ENCODE data around the gene IL16.

The IL16 gene

DNA sequence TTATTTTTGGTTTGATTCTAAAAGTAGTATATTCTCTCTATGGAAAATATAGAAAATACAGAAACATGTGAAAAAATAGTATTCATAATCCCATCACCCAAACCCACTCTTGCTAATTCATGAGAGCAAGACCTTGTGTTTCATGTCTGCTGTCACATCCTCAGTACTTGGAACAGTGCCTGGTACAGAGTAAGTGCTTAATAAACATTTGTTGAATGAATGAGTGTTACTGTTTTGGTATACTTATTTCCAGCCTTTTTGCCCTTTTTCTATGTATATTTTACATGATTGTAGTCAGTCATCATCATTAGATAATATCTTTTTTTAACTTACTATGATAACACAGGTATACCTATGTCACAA, 59.3 kb downstream of the IL16 start:
- TF ChIP-seq Cebpa-rat (IDR thresholded peaks at IDR 0.05), result no peak
- no peak overlapping the region for H3K4me3 ChIP-seq
- H3K36me3 ChIP-seq, result no peaks in the 10 kb centered on the region
- peaks cover 5 to 30% (median 14%) of the 10 kb centered on the region in 10 experiments; a peak in 16 of 20 replicates for H3K4me1 ChIP-seq
- no peaks in the 10 kb centered on the region for H4K20me1 ChIP-seq
- H3K27ac ChIP-seq, result no peak overlapping the region
- no peaks in the 10 kb centered on the region for H3K27me3 ChIP-seq
- H3K9me3 ChIP-seq (replicated peaks in 1 of 11), result peaks cover 0 to 5% (median 0%) of the 10 kb centered on the region in 11 experiments; a peak in 5 of 22 replicates
- H3K9ac ChIP-seq, result no peak overlapping the region
- H3K4me2 ChIP-seq, result no peak overlapping the region

DNA sequence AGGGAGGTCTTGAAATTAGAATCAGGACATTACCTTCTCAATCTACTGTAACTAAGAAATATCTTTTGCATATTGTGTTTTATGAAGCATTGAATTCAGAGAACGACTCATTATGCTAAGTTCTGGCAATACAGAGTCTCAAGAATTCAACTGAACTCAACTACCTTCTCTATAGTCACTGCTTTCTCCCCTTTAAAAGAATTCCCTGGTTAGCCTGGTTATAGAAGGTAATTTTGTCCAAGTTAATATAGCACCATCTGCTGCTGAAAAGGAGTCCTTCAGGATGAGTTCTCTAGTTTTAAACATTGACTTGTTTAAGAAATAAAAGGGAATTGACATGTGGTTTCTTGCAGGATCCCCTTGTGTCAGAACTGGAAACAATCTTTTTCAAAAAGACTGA, 60.2 kb downstream of the IL16 start:
- no peaks in the 10 kb centered on the region for H3K9me3 ChIP-seq (replicated peaks in 1 of 11)
- H3K27me3 ChIP-seq, result no peaks in the 10 kb centered on the region
- no peaks in the 10 kb centered on the region for H3K36me3 ChIP-seq
- peaks cover 5 to 30% (median 14%) of the 10 kb centered on the region in 10 experiments; a peak in 16 of 20 replicates for H3K4me1 ChIP-seq
- H3K27ac ChIP-seq, result no peak overlapping the region
- H3K4me3 ChIP-seq, result no peak overlapping the region
- no peak for TF ChIP-seq Cebpa-rat (IDR thresholded peaks at IDR 0.05)
- H4K20me1 ChIP-seq, result no peaks in the 10 kb centered on the region
- no peak overlapping the region for H3K4me2 ChIP-seq
- H3K9ac ChIP-seq, result no peak overlapping the region

DNA sequence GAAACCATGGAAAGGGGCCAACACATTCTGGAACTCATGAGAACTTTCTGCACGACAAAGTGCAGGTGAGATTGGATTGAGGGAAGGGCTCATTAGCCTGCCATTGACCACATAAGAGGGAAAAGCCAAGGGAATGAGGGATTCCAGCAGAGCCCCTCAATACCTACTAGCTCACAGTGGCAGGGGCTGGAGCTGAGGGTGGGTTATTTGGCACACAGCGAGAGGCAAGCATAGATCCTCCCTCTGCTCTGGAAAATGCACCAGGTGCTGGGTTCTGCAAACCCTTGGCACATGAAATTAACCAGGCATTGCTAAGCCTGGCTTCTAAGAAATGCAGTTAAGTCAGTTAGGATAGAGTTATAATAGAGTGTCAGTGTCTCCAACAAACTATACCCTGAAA, 60.8 kb downstream of the IL16 start:
- H3K36me3 ChIP-seq, result no peaks in the 10 kb centered on the region
- no peak for TF ChIP-seq Cebpa-rat (IDR thresholded peaks at IDR 0.05)
- H3K4me3 ChIP-seq, result no peak overlapping the region
- H3K4me1 ChIP-seq, result peaks cover 5 to 30% (median 14%) of the 10 kb centered on the region in 10 experiments; a peak in 16 of 20 replicates
- H3K27ac ChIP-seq, result no peak overlapping the region
- H3K27me3 ChIP-seq, result no peaks in the 10 kb centered on the region
- H3K4me2 ChIP-seq, result no peak overlapping the region
- no peaks in the 10 kb centered on the region for H4K20me1 ChIP-seq
- H3K9ac ChIP-seq, result no peak overlapping the region
- no peaks in the 10 kb centered on the region for H3K9me3 ChIP-seq (replicated peaks in 1 of 11)

- H3K9me3 ChIP-seq (replicated peaks in 1 of 11), result no peaks in the 10 kb centered on the region
- H3K4me1 ChIP-seq, result peaks cover 7 to 32% (median 11%) of the 10 kb centered on the region in 10 experiments
- no peak overlapping the region for H3K4me2 ChIP-seq
- TF ChIP-seq Cebpa-rat (IDR thresholded peaks at IDR 0.05), result no peak
- no peaks in the 10 kb centered on the region for H4K20me1 ChIP-seq
- H3K9ac ChIP-seq, result no peak overlapping the region
- H3K27me3 ChIP-seq, result no peaks in the 10 kb centered on the region
- no peak overlapping the region for H3K27ac ChIP-seq
- no peak overlapping the region for H3K4me3 ChIP-seq
- H3K36me3 ChIP-seq, result no peaks in the 10 kb centered on the region
Measured at GRCh38 chr15:81258455-81258854, 61.8 kb downstream of the IL16 start.

DNA sequence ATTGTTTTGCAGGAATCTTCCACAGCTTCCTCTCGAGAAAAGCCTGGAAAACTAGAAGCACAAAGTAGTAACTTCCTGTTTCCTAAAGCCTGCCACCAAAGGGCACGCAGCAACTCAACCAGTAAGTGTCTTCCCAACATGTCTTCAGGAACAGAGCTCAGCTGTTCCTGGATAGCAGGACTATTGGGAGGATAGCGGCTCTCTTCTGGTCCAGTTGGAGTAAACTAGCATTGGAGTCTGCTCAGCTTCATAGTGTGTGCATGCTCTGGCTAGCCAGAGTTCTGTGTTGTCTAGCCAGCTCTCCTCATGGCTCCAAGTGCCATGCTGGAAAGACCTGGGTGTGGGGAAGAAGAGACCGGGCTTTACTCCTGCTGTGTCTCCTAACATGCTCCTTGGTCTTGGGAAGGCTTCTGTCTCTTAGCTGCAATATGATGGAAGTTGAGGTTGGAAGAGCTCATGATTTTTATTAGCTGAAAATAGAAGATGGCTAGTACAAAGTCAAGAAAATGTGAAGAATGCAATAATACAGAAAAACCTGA, 63.1 kb downstream of the IL16 start:
- H3K4me2 ChIP-seq, result peak overlapping the region in 3 of 11 experiments; percentile 7 to 68 (median 23); a peak in 5 of 22 replicates
- no peaks in the 10 kb centered on the region for H4K20me1 ChIP-seq
- peaks cover 13 to 34% (median 16%) of the 10 kb centered on the region in 10 experiments for H3K4me1 ChIP-seq
- H3K27me3 ChIP-seq, result no peaks in the 10 kb centered on the region
- H3K9me3 ChIP-seq (replicated peaks in 1 of 11), result no peaks in the 10 kb centered on the region
- H3K27ac ChIP-seq, result no peak overlapping the region
- no peaks in the 10 kb centered on the region for H3K36me3 ChIP-seq
- H3K9ac ChIP-seq, result no peak overlapping the region
- no peak for TF ChIP-seq Cebpa-rat (IDR thresholded peaks at IDR 0.05)
- no peak overlapping the region for H3K4me3 ChIP-seq

GRCh38 chr15:81261172-81261811, 64.6 kb downstream of the IL16 start:
- Histone ChIP-seq H3K27ac (no peak overlapping the region), H3K36me3 (no peaks in the 10 kb centered on the region), H3K4me2 (no peak overlapping the region), H4K20me1 (no peaks in the 10 kb centered on the region), H3K4me3 (no peak overlapping the region), H3K4me1 (peaks cover 28 to 40% (median 30%) of the 10 kb centered on the region in 10 experiments), H3K9me3 (replicated peaks in 1 of 11) (no peaks in the 10 kb centered on the region), H3K9ac (no peak overlapping the region), H3K27me3 (no peaks in the 10 kb centered on the region)
- TF ChIP-seq Cebpa-rat (IDR thresholded peaks at IDR 0.05), result no peak

DNA sequence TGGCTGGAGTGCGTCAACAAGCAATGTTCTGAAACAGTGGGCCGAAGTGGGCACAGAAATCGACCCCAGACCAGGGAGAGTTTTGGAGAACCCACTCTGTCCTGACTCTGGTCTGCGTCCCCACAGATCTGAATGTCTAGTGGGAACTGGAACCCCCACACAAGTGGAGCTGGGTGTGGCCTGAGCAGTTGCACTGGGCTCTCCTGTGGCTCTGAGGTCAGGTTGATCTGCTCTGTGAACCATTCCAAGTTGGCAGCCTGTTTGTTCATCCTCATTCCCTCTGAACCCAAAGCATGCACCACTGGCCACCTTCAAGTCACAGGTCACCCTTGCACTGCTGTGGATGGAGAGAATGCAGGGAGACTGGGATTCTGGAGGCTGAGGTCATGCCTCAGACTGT, 66.8 kb downstream of the IL16 start:
- H3K4me2 ChIP-seq, result peak overlapping the region; percentile 25 to 77 (median 51)
- no peaks in the 10 kb centered on the region for H3K27me3 ChIP-seq
- H3K36me3 ChIP-seq, result no peaks in the 10 kb centered on the region
- TF ChIP-seq Cebpa-rat (IDR thresholded peaks at IDR 0.05), result no peak
- H3K9ac ChIP-seq, result no peak overlapping the region
- H3K27ac ChIP-seq, result no peak overlapping the region
- H3K4me3 ChIP-seq, result no peak overlapping the region
- no peaks in the 10 kb centered on the region for H4K20me1 ChIP-seq
- peaks cover 30 to 48% (median 32%) of the 10 kb centered on the region in 10 experiments for H3K4me1 ChIP-seq
- H3K9me3 ChIP-seq (replicated peaks in 1 of 11), result no peaks in the 10 kb centered on the region

DNA sequence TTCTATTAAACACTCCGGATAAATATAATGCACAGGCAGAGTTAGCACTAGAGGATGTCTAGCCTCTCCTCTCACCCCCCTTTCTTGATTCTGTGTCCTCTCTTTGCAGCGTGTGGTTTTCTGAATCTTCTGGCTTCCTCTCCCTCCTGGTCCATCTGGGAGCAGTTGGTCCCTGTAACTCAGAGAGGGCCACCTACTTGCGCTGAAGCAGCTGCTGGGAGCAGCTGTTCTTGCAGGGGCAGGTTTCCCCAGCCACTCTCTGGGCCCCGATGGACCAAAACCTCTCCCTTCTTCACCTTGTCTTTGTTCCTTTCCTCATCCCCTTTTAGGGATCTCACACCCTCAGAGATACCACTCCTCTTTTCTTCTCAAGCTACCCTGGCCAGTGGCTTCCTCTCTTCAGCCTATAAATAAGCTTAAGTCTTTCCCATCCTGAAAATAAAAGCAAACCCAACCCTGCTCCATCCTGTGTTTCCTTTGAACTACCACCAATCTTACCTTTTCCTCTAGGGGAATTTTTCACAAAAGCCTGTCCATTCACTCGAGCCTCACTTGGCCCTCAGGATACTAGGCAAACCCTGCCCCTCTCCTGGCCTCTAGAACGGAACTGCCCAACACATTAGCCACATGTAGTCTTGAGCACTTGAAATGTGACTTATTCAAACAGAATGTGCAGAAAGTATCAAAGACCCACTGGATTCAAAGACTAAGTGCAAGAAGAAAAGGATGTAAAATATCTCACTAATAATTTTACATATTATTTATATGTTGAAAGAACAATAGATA, 67.6 kb downstream of the IL16 start:
- peaks cover 38 to 54% (median 40%) of the 10 kb centered on the region in 10 experiments for H3K4me1 ChIP-seq
- H3K27ac ChIP-seq, result no peak overlapping the region
- no peaks in the 10 kb centered on the region for H3K9me3 ChIP-seq (replicated peaks in 1 of 11)
- peak overlapping the region; percentile 25 to 77 (median 51) for H3K4me2 ChIP-seq
- no peaks in the 10 kb centered on the region for H4K20me1 ChIP-seq
- no peaks in the 10 kb centered on the region for H3K27me3 ChIP-seq
- TF ChIP-seq Cebpa-rat (IDR thresholded peaks at IDR 0.05), result no peak
- no peak overlapping the region for H3K9ac ChIP-seq
- H3K4me3 ChIP-seq, result no peak overlapping the region
- no peaks in the 10 kb centered on the region for H3K36me3 ChIP-seq

- Histone ChIP-seq H3K27ac (no peak overlapping the region), H3K4me2 (peak overlapping the region; percentile 58 to 86 (median 71)), H3K27me3 (no peaks in the 10 kb centered on the region), H4K20me1 (no peaks in the 10 kb centered on the region), H3K9ac (0 out of 22 replicates have a peak overlapping the region, but pooled peaks of 1 of the 11 experiments have one; percentile 4), H3K4me1 (peaks cover 42 to 58% (median 45%) of the 10 kb centered on the region in 10 experiments), H3K4me3 (peak overlapping the region in 1 of 10 experiments; percentile 1; a peak in 1 of 20 replicates), H3K36me3 (no peaks in the 10 kb centered on the region), H3K9me3 (replicated peaks in 1 of 11) (no peaks in the 10 kb centered on the region)
- TF ChIP-seq Cebpa-rat (IDR thresholded peaks at IDR 0.05), result no peak
Measured at GRCh38 chr15:81265256-81265943, 68.7 kb downstream of the IL16 start.
